ENCODE results near the gene PLEKHM1. TPM values are rescaled to one million over a fixed set of nuclear protein-coding genes. Genes with fewer than 3 reads are reported as not detected.
"Not testable (repeated sequence)": the region's sequence is repeated elsewhere in the genome, so short reads cannot be mapped to it uniquely, and the experiment has no call there.

PLEKHM1 gene
- 18.4 and 22.0 TPM in 2 replicates for total RNA-seq
- polyA plus RNA-seq = 18.5 and 23.8 TPM in 2 replicates

DNA sequence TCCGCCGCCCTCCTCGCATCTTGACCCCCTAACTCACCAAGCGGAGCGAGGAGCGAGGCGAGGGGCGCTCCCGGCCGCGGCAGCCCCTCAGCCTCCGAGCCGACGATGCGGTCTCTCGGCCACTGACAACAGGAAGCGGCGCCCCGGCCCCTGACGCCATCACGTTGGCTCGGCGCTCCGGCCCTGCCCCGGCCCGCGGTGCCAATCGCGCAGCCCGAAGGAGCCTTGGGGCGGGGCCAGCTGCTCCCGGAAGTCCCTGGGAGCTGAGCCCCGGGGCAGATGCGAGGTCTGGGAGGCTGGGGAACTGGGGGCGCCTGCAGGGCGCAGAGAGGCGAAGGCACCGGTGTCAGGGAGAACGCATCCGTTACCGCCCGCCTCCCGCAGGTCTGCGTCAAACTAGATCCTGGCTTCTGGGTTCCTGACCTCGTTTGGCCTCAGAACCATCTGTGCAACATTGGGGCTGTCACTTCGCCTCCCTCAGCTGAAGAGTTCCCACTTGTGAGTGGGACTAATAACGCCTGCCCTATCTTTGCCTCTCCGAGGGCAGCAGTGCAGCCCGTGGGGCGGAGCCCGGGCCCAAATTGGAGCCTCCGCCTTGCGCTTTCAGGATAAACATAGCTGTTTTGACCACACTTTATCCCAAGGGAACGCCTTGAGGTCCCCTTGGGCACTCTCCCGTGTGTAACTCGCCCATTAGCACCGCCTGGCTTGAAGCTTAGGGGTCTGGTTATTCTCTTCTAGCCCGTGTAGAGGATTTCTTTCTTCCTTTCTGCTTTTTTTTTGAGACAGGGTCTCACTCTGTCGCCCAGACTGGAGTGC, at the start of gene PLEKHM1:
PLEKHM1 (minus strand) TSS at position 107 of the 819 bp plus-strand sequence. CDS start 8,237 bp downstream, outside the sequence.
- peak within 1 kb of the TSS; percentile 80 for H3K4me2 ChIP-seq
- not testable (repeated sequence) for H3K27me3 ChIP-seq; H3K9me2 ChIP-seq (replicated peaks; ENCODE audit: insufficient read depth); H3K4me1 ChIP-seq (ENCODE audit: insufficient read depth); H3K9me3 ChIP-seq (ENCODE audit: low read depth); H3K36me3 ChIP-seq (replicated peaks; ENCODE audit: insufficient read depth, low read depth); H3K79me2 ChIP-seq; H4K20me1 ChIP-seq (ENCODE audit: insufficient read depth, poor library complexity, severe bottlenecking)
- peak within 1 kb of the TSS; percentile 79 for H3K27ac ChIP-seq
- peak; percentile 91 for DNase-seq (ENCODE audit: low spot score)
- H2AFZ ChIP-seq = peak within 1 kb of the TSS; percentile 82
- 1% methylated on average over 35 of the region's 59 CpGs for WGBS (ENCODE audit: low lambda C conversion rate, missing lambda C conversion rate)
- peak within 1 kb of the TSS; percentile 24 for H3K4me3 ChIP-seq

DNA sequence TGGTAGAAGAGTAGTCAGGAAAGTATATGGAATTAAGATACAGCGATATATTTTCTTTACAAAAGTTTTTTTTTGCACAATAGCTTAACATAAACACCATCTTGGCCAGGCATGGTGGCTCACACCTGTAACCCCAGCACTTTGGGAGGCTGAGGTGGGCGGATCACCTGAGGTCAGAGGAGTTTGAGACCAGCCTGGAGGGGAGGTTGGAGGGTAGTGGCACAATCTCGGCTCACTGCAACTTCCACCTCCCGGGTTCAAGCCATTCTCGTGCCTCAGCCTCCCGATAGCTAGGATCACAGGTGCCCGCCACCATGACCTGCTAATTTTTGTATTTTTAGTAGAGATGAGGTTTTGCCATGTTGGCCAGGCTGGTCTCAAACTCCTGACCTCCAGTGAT, 47.6 kb upstream of the PLEKHM1 start:
- H2AFZ ChIP-seq; H3K4me1 ChIP-seq (ENCODE audit: insufficient read depth); DNase-seq (ENCODE audit: low spot score); H3K27me3 ChIP-seq; H3K36me3 ChIP-seq (replicated peaks; ENCODE audit: insufficient read depth, low read depth); H3K79me2 ChIP-seq; H3K9me2 ChIP-seq (replicated peaks; ENCODE audit: insufficient read depth); H4K20me1 ChIP-seq (ENCODE audit: insufficient read depth, poor library complexity, severe bottlenecking); H3K4me3 ChIP-seq; H3K27ac ChIP-seq; H3K9me3 ChIP-seq (ENCODE audit: low read depth); H3K4me2 ChIP-seq: not testable (repeated sequence)
- WGBS (ENCODE audit: low lambda C conversion rate, missing lambda C conversion rate) = 96% methylated on average over 6 of the region's 7 CpGs

DNA sequence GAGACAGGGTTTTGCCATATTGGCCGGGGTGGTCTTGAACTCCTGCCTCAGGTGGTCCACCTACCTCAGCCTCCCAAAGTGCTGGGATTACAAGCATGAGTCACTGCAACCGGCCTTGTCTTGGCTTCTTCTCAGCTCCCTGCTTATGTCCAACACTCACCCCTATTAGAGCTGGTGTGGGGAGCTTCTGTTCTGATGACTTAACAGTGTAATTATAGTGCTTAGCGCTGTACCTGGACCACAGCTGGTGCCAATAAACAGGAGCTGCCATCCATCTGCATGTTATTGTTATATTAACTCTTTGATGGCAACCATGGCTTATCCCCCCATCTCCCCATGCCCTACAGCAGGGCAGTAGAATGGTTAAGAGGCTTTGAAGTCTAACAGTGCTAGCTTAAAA, 15.6 kb upstream of the PLEKHM1 start:
- not testable (repeated sequence) for H3K4me3 ChIP-seq; DNase-seq (ENCODE audit: low spot score); H3K9me2 ChIP-seq (replicated peaks; ENCODE audit: insufficient read depth); H3K79me2 ChIP-seq; H3K4me2 ChIP-seq; H4K20me1 ChIP-seq (ENCODE audit: insufficient read depth, poor library complexity, severe bottlenecking); H3K36me3 ChIP-seq (replicated peaks; ENCODE audit: insufficient read depth, low read depth); H2AFZ ChIP-seq; H3K27ac ChIP-seq; H3K27me3 ChIP-seq; H3K9me3 ChIP-seq (ENCODE audit: low read depth); H3K4me1 ChIP-seq (ENCODE audit: insufficient read depth)
- 81% methylated on average over 3 of the region's 3 CpGs for WGBS (ENCODE audit: low lambda C conversion rate, missing lambda C conversion rate)

DNA sequence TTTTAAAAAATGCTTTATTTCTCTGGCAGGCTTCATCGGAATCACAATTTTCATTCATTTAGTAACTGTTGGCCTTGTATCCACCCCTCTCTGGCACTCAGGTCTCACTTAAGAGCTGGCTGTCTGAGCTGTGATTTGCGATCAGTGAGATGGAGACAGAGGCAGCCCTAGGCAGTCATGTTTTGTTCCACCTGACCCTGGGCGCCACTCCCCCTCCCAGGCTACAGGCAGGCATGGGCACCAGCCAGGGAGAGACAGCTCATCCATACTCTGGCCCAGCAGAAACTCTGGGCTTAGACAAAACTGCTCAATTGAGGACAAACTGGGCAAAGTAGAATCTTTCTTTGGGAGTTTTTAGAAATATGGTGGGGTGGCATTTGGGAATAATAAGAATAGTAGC, 14.7 kb upstream of the PLEKHM1 start:
- H3K4me1 ChIP-seq (ENCODE audit: insufficient read depth); H3K79me2 ChIP-seq; H3K36me3 ChIP-seq (replicated peaks; ENCODE audit: insufficient read depth, low read depth); H3K9me3 ChIP-seq (ENCODE audit: low read depth); H3K27ac ChIP-seq; H3K4me2 ChIP-seq; H2AFZ ChIP-seq; DNase-seq (ENCODE audit: low spot score); H3K27me3 ChIP-seq; H4K20me1 ChIP-seq (ENCODE audit: insufficient read depth, poor library complexity, severe bottlenecking); H3K9me2 ChIP-seq (replicated peaks; ENCODE audit: insufficient read depth); H3K4me3 ChIP-seq: not testable (repeated sequence)
- 96% methylated on average over 3 of the region's 3 CpGs for whole genome bisulfite sequencing (ENCODE audit: low lambda C conversion rate, missing lambda C conversion rate)

DNA sequence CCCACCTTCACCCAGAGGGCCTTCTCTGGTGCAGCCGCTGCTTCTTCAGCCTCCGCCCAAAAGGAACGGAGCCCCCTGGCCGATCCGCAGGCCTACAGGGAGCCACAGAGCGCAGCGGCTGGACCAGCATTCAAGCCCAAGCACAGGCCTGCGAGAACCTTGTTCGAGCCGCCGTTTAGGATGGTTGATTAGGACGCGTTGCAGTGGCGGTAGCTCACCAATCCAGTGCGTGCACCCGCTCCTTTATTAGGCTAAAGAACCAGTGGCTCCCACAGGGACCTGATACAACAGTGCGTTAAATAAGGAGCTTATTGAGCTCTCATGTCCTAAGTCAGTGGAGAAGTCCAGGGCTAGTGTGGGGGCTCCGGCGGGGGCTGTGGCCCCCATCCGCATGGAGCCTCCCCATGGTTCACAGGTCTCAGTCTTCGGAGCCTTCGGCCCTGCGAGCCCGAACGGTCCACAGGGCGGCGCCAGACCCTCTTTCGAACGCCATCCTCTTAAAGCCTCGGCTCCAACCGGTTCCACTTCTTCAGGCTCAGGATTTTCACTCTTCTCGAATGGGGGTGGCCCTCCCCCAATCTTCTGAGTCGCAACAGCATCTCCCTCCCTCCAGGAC, 10.7 kb upstream of the PLEKHM1 start:
- H3K27ac ChIP-seq; H3K79me2 ChIP-seq; H2AFZ ChIP-seq; H3K4me3 ChIP-seq; H3K36me3 ChIP-seq (replicated peaks; ENCODE audit: insufficient read depth, low read depth); H4K20me1 ChIP-seq (ENCODE audit: insufficient read depth, poor library complexity, severe bottlenecking); H3K4me2 ChIP-seq; H3K4me1 ChIP-seq (ENCODE audit: insufficient read depth); H3K9me3 ChIP-seq (ENCODE audit: low read depth); H3K27me3 ChIP-seq; DNase-seq (ENCODE audit: low spot score); H3K9me2 ChIP-seq (replicated peaks; ENCODE audit: insufficient read depth): not testable (repeated sequence)
- 20% methylated on average over 19 of the region's 33 CpGs for WGBS (ENCODE audit: low lambda C conversion rate, missing lambda C conversion rate)
- TF ChIP-seq, protein P1, sequence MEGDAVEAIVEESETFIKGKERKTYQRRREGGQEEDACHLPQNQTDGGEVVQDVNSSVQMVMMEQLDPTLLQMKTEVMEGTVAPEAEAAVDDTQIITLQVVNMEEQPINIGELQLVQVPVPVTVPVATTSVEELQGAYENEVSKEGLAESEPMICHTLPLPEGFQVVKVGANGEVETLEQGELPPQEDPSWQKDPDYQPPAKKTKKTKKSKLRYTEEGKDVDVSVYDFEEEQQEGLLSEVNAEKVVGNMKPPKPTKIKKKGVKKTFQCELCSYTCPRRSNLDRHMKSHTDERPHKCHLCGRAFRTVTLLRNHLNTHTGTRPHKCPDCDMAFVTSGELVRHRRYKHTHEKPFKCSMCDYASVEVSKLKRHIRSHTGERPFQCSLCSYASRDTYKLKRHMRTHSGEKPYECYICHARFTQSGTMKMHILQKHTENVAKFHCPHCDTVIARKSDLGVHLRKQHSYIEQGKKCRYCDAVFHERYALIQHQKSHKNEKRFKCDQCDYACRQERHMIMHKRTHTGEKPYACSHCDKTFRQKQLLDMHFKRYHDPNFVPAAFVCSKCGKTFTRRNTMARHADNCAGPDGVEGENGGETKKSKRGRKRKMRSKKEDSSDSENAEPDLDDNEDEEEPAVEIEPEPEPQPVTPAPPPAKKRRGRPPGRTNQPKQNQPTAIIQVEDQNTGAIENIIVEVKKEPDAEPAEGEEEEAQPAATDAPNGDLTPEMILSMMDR (IDR thresholded peaks at IDR 0.05; ENCODE audit: poor library complexity) = peak; percentile 12

DNA sequence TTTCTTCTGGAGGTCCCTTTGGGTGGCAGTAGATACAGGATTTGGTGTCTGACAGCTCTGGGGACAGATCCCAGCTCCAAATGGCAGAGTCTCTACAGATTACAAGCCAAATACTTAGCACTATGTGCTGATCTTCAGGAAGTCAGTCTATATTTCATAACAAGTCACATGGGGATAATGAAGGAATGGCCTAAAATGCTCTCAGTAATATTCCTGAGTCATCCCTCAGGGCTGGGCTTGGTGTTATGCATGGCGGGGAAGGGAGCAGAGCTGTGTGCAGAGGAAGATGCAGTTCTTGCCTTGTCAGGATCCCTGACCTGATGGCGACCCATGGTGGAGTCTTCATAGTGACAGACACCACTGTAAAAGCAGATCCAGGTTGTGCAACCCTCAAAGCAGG, 10.0 kb upstream of the PLEKHM1 start:
- not testable (repeated sequence) for H3K9me3 ChIP-seq (ENCODE audit: low read depth); H3K27me3 ChIP-seq; H4K20me1 ChIP-seq (ENCODE audit: insufficient read depth, poor library complexity, severe bottlenecking); H3K4me2 ChIP-seq; H3K4me3 ChIP-seq; H2AFZ ChIP-seq; H3K4me1 ChIP-seq (ENCODE audit: insufficient read depth); H3K36me3 ChIP-seq (replicated peaks; ENCODE audit: insufficient read depth, low read depth); H3K27ac ChIP-seq; DNase-seq (ENCODE audit: low spot score); H3K9me2 ChIP-seq (replicated peaks; ENCODE audit: insufficient read depth); H3K79me2 ChIP-seq
- no CpG with 5 or more reads among the region's 2 CpGs for WGBS (ENCODE audit: low lambda C conversion rate, missing lambda C conversion rate)

DNA sequence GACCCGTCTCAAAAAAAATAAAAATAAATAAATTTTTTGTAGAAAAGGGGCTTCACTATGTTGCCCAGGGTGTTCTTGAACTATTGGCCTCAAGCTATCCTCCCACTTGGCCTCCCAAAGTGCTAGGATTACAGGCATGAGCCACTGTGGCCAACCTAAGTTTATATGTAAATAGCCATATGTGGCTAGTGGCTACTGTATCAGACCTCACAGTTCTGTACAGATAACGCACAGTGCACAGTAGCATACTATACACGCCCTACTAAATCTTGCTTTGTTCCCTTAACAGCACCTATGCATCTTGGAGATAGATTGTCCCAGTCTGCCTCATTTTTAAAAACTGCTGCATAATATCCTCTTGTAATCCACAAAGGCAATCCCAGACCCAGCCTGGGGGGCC, 8.7 kb upstream of the PLEKHM1 start:
- not testable (repeated sequence) for H3K79me2 ChIP-seq; DNase-seq (ENCODE audit: low spot score); H2AFZ ChIP-seq; H3K4me2 ChIP-seq; H4K20me1 ChIP-seq (ENCODE audit: insufficient read depth, poor library complexity, severe bottlenecking); H3K4me1 ChIP-seq (ENCODE audit: insufficient read depth); H3K27ac ChIP-seq; H3K9me3 ChIP-seq (ENCODE audit: low read depth); H3K4me3 ChIP-seq; H3K9me2 ChIP-seq (replicated peaks; ENCODE audit: insufficient read depth); H3K27me3 ChIP-seq; H3K36me3 ChIP-seq (replicated peaks; ENCODE audit: insufficient read depth, low read depth)
- WGBS (ENCODE audit: low lambda C conversion rate, missing lambda C conversion rate) = 87% methylated on average over 3 of the region's 3 CpGs

DNA sequence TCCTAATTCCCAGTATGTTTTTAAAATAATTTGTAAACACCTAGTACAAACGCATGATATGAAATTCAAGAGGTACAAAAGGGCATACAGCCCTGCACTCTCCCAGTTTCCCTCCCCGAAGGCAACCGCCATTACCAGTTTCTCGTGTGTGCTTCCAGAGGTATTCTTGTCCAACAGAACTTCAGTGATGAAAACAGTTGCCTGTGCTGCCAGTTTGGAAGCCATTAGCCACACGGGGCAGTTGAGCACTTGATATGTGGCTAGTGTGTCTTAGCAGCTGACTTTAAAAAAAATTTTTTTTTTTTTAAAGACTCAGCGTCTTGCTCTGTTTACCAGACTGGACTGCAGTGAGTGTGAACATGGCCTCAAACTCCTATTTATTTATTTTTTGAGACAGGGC, 7.9 kb upstream of the PLEKHM1 start:
- H3K27ac ChIP-seq; H3K4me1 ChIP-seq (ENCODE audit: insufficient read depth); H3K79me2 ChIP-seq; H4K20me1 ChIP-seq (ENCODE audit: insufficient read depth, poor library complexity, severe bottlenecking); H3K36me3 ChIP-seq (replicated peaks; ENCODE audit: insufficient read depth, low read depth); H2AFZ ChIP-seq; H3K9me2 ChIP-seq (replicated peaks; ENCODE audit: insufficient read depth); H3K4me3 ChIP-seq; H3K27me3 ChIP-seq; H3K4me2 ChIP-seq; H3K9me3 ChIP-seq (ENCODE audit: low read depth); DNase-seq (ENCODE audit: low spot score): not testable (repeated sequence)
- 77% methylated on average over 1 of the region's 6 CpGs for WGBS (ENCODE audit: low lambda C conversion rate, missing lambda C conversion rate)
